Right lobe of liver (tissue), 6 donors: ENCODE data around the gene EVA1A. TPM values are rescaled to one million over a fixed set of nuclear protein-coding genes. Genes with fewer than 3 reads are reported as not detected.

Experiments used
- ATAC-seq, 4 donors: fragments of 200-7000 bp; cut with Tn5 transposase; one replicate each; pipeline ENCODE4 v1.9.1; 2020; ENCODE audit warnings: mild to moderate bottlenecking in 4 of 4, moderate library complexity in 4 of 4
- DNase-seq, 3 donors: peaks; one replicate each; pipeline ENCODE4 v3.0.0-alpha.2; 2020
- H3K27ac ChIP-seq, 3 donors: fragments of 200-600 bp; one replicate each; pipeline ENCODE4 v1.8.0; 2022
- H3K27me3 ChIP-seq, 2 donors: fragments of 200-600 bp; one replicate each; pipeline ENCODE4 v1.8.0; 2022
- H3K36me3 ChIP-seq, 4 donors: fragments of 200-600 bp; sonication (generic) in 1 of 4; one replicate each; pipeline versions ENCODE4 v1.5.1 to v1.8.0; 2017 to 2022; ENCODE audit warnings: control low read depth in 1 of 4
- H3K4me1 ChIP-seq, 4 donors: fragments of 200-600 bp; sonication (generic) in 1 of 4; one replicate each; pipeline versions ENCODE4 v1.5.1 to v1.8.0; 2017 to 2022; ENCODE audit warnings: control low read depth in 1 of 4
- H3K4me3 ChIP-seq, 3 donors: fragments of 200-600 bp; one replicate each; pipeline ENCODE4 v1.8.0; 2022
- H3K9me3 ChIP-seq, 4 donors: fragments of 200-600 bp; sonication (generic) in 1 of 4; one replicate each; pipeline versions ENCODE4 v1.5.1 to v1.8.0; 2017 to 2022; ENCODE audit warnings: control low read depth in 1 of 4
- POLR2A ChIP-seq: fragments of 450-650 bp; IDR thresholded peaks from one replicate; pipeline ENCODE4 v1.6.1; 2017; ENCODE audit warnings: antibody characterized with exemption, mild to moderate bottlenecking
- WGBS: methylation state at CpG from one replicate; pipeline ENCODE4 v1.1.6; 2018; ENCODE audit warnings: low coverage, low lambda C conversion rate; ENCODE audit not compliant: insufficient coverage; ENCODE audit errors: missing lambda C conversion rate; 5-methylcytosine and 5-hydroxymethylcytosine counted together
- intact Hi-C, 2 donors: fragments of 100-400 bp; cut with DNase I; formaldehyde crosslinking; loops; one replicate each; pipeline versions ENCODE4 v1.11.2 to v1.14.1; 2022
- total RNA-seq, 6 experiments: library from RNA; depleted of rRNA in 2 of 6; stranded (reverse); fragments of >200 nt in 2 of 6; fragmentation: NEBNext Ultra II Directional in 3 of 6; extraction: Animal tissue kit (Norgen Biotek cat#: 25700) in 3 of 6; gene quantifications; one replicate each; pipeline versions ENCODE4 v1.1.0 to v1.2.4, GENCODE V29; 2016 to 2023
- TF ChIP-seq, protein P1 (sequence below), 4 donors: fragments of 200-600 bp in 3 of 4; fragments of 450-650 bp in 1 of 4; IDR thresholded peaks; one replicate each; pipeline versions ENCODE4 v1.5.1 to v1.8.0; 2016 to 2022; ENCODE audit warnings: antibody characterized with exemption in 4 of 4, mild to moderate bottlenecking in 2 of 4
- donor health status: DM: no; HTN: yes; CAD: no.
- donor health status: DM: no; HTN: no; CAD: no.
- donor health status: DM: no; HTN: no; CAD: no.
- donor health status: DM: no; HTN: yes; CAD: no.
- donor health status: DM: no; HTN: yes; CAD: no.

The EVA1A gene
- total RNA-seq, 6 experiments from 2014 or later, result 30.6 to 125 (median 74.5) TPM

DNA sequence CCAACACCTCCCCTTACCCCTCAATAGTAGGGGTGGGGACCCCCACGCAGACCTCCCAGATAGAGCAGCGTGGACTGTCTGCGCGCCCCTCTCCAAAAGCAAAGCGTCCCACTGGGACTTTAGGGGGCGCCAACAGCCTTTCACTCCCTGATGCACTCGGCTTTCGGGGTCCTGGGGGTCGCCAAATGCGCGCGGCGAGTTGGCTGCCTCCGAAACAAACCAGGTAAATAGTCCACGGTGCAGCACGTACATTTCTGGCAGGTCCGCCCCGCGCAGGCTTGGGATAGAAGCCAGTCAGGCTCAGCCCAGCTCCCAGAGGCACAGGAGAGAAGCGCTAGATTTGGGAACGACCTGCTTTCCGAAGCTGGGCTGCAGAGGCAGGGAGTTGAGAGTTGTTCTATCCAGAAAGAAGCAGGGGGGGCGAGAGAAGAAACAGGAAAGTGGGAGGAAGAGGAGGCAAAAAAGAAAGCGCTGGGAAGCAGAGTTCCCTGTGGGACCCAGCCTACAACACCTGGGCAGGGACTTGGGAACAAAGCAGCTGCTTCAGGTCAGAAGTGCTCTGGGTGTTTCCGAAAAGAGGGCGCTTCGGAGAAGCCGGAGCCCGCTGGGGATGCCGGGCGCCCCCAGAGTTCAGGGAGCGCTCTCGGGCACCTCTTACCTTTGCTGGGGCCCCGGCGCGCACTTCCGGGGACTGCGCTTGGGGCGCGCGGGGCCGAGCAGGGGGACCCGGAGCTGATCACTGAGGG lies 544 bp downstream of the EVA1A start:
- peak; percentile 49 to 76 (median 67) for DNase-seq
- intact Hi-C loops, result no loop called here
- peaks cover 0 to 8% (median 0%) of the 10 kb centered on the region in 4 donors for H3K4me1 ChIP-seq
- no peaks in the 10 kb centered on the region for H3K36me3 ChIP-seq
- peak overlapping the region; percentile 45 to 83 (median 82) for H3K4me3 ChIP-seq
- no peaks in the 10 kb centered on the region for H3K9me3 ChIP-seq
- no peaks in the 10 kb centered on the region for H3K27me3 ChIP-seq
- TF ChIP-seq POLR2A, result no peak
- TF ChIP-seq, protein P1, sequence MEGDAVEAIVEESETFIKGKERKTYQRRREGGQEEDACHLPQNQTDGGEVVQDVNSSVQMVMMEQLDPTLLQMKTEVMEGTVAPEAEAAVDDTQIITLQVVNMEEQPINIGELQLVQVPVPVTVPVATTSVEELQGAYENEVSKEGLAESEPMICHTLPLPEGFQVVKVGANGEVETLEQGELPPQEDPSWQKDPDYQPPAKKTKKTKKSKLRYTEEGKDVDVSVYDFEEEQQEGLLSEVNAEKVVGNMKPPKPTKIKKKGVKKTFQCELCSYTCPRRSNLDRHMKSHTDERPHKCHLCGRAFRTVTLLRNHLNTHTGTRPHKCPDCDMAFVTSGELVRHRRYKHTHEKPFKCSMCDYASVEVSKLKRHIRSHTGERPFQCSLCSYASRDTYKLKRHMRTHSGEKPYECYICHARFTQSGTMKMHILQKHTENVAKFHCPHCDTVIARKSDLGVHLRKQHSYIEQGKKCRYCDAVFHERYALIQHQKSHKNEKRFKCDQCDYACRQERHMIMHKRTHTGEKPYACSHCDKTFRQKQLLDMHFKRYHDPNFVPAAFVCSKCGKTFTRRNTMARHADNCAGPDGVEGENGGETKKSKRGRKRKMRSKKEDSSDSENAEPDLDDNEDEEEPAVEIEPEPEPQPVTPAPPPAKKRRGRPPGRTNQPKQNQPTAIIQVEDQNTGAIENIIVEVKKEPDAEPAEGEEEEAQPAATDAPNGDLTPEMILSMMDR (IDR thresholded peaks at IDR 0.05), result peak; percentile 9 to 37 (median 32)
- peak overlapping the region; percentile 85 to 91 (median 89) for H3K27ac ChIP-seq
- WGBS, result 0% methylated on average over 7 of the region's 43 CpGs
- peak; percentile 65 to 82 (median 74) for ATAC-seq

DNA sequence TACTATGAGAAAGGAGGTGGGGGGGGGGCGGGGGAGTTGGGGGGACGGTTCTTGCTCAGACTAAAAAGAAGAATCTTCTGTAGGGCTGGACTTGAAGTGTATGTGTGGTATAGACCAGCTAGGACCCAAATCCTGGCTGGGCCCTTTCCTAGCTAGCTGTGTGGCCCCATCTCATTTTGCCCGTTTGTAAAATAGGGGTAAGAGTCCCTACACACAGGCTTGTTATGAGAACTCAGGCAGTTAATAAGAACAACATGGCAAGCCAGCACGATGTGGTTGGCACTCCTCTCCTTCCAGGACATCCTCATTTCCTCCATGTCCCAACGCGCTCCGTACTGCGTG lies 1.1 kb downstream of the EVA1A start:
- peak; percentile 7 to 13 (median 10) for ATAC-seq
- H3K27ac ChIP-seq, result peak overlapping the region; percentile 85 to 91 (median 89)
- 27% methylated on average over 3 of the region's 8 CpGs for WGBS

DNA sequence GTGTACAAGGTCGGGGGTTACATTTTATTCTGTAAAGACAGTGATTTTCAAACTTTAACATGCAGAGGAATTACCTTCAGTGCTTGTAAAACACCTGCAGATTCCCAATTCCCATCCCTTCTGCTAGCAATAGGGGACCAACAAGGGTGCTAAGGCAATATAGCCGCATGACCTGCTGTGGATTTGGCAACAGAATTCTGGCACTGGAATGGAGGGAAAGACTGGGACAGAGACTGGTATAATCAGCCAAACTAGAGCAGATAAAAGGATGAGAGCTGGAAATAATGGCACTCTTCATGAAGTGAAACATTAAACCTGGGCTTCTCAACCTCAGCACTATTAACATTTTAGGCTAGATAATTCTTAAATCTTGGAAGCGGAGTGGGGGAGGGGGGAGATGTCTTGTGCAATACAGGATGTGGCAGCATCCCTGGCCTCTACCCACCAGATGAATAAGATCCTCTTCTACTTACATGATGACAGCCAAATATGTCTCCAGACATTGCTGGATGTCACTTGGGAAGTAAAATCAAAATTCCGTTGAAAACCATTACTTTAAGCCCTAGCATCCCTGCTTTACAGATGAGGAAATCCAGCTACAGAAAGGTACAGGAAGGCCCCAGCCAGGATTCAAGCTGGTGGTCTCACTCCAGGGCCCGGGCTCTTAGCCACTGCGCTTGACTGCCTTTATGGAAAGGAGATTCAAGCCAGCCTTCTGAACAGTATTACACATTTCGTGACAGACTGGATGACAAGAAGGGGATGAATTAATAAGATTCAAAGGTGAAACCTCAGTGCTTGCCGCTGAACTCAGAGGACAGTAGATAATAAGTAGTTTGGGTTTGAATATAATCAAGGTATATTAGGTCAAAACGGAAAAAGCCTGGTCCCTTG lies 1.7 kb downstream of the EVA1A start:
- Histone ChIP-seq H3K4me1 (peaks cover 0 to 8% (median 0%) of the 10 kb centered on the region in 4 donors), H3K4me3 (no peak overlapping the region), H3K9me3 (no peaks in the 10 kb centered on the region), H3K36me3 (no peaks in the 10 kb centered on the region), H3K27ac (no peak overlapping the region), H3K27me3 (no peaks in the 10 kb centered on the region)
- no peak for TF ChIP-seq POLR2A
- TF ChIP-seq, protein P1 (IDR thresholded peaks at IDR 0.05), result no peak
- intact Hi-C loops, result no loop called here
- ATAC-seq (no peak), DNase-seq (no peak)
- WGBS, result 56% methylated on average over 8 of the region's 9 CpGs

More for the DNA sequence above, 1.1 kb downstream of the EVA1A start:
- Histone ChIP-seq H3K9me3 (no peaks in the 10 kb centered on the region), H3K4me3 (peak overlapping the region; percentile 45 to 83 (median 82)), H3K4me1 (peaks cover 0 to 8% (median 0%) of the 10 kb centered on the region in 4 donors), H3K36me3 (no peaks in the 10 kb centered on the region), H3K27me3 (no peaks in the 10 kb centered on the region)
- intact Hi-C loops, result no loop called here
- TF ChIP-seq POLR2A, result no peak
- TF ChIP-seq, protein P1 (IDR thresholded peaks at IDR 0.05), result no peak
- no peak for DNase-seq

DNA sequence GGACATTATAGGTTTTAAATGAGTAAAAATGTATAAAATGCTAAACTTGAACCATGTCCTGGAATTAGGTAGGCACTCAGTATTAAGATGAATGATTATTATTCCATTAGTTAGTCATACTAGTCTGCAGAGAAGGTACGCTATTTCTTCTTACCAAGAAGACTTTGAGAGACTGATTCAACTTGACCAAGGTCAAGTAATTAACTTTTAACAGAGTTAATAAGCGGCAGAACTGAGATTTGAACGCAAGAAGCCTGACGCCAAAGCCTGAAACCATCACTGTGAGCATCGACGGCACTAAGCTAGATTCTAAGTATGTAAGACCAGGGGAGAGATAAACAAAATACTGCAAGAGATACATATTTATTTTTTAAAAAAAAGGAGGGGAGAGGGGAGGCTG lies 2.6 kb downstream of the EVA1A start:
- Histone ChIP-seq H3K36me3 (no peaks in the 10 kb centered on the region), H3K27me3 (no peaks in the 10 kb centered on the region), H3K9me3 (no peaks in the 10 kb centered on the region), H3K4me1 (peaks cover 0 to 8% (median 0%) of the 10 kb centered on the region in 4 donors), H3K4me3 (no peak overlapping the region), H3K27ac (no peak overlapping the region)
- TF ChIP-seq, protein P1 (IDR thresholded peaks at IDR 0.05), result no peak
- TF ChIP-seq POLR2A, result no peak
- DNase-seq, result no peak
- WGBS, result 95% methylated on average over 6 of the region's 6 CpGs
- ATAC-seq, result no peak
- intact Hi-C loops, result no loop called here
